ENCODE measurements around the gene TTC38.

Gene TTC38

GRCh38 chr22:46280063-46280817 is 12.4 kb downstream of the TTC38 start:
- DNase-seq = no peak

GRCh38 chr22:46280999-46281623 is 13.3 kb downstream of the TTC38 start:
- DNase-seq = no peak

GRCh38 chr22:46281866-46282678 is 14.3 kb downstream of the TTC38 start:
- no peak for DNase-seq

GRCh38 chr22:46286006-46286405 is 18.2 kb downstream of the TTC38 start:
- DNase-seq = no peak

GRCh38 chr22:46286941-46287872 is 19.4 kb downstream of the TTC38 start:
- DNase-seq = no peak

GRCh38 chr22:46287873-46288751 is 20.3 kb downstream of the TTC38 start:
- DNase-seq = peak in 1 of 5 donors; percentile 86

- no peak for DNase-seq
Observed at GRCh38 chr22:46288846-46289243, 21.0 kb downstream of the TTC38 start.

GRCh38 chr22:46289244-46289891 is 21.6 kb downstream of the TTC38 start:
- no peak for DNase-seq

- DNase-seq = no peak
Observed at GRCh38 chr22:46290121-46290842, 22.5 kb downstream of the TTC38 start.

GRCh38 chr22:46290843-46291785 is 23.3 kb downstream of the TTC38 start:
- no peak for DNase-seq

GRCh38 chr22:46292173-46292572 is 24.4 kb downstream of the TTC38 start:
- DNase-seq = no peak

- no peak for DNase-seq
Observed at GRCh38 chr22:46292732-46293131, 24.9 kb downstream of the TTC38 start.

- no peak for DNase-seq
Observed at GRCh38 chr22:46293577-46294260, 25.9 kb downstream of the TTC38 start.

- DNase-seq = no peak
Observed at GRCh38 chr22:46294784-46295183, 27.0 kb downstream of the TTC38 start.

GRCh38 chr22:46295277-46295971 is 27.6 kb downstream of the TTC38 start:
- DNase-seq = no peak

GRCh38 chr22:46296257-46297150 is 28.7 kb downstream of the TTC38 start, which contains the start of gene GTSE1:
GTSE1 (plus strand) TSS chr22:46296870; CDS start chr22:46297401, 531 bp downstream.
- peak; percentile 95 to 99 (median 97) for DNase-seq
